Measurements from ENCODE around the gene RGS12. TPM values are rescaled to one million over a fixed set of nuclear protein-coding genes. Genes with fewer than 3 reads are reported as not detected.

The RGS12 gene
- total RNA-seq, 1 donor from 2014 or later = 81.9 TPM

DNA sequence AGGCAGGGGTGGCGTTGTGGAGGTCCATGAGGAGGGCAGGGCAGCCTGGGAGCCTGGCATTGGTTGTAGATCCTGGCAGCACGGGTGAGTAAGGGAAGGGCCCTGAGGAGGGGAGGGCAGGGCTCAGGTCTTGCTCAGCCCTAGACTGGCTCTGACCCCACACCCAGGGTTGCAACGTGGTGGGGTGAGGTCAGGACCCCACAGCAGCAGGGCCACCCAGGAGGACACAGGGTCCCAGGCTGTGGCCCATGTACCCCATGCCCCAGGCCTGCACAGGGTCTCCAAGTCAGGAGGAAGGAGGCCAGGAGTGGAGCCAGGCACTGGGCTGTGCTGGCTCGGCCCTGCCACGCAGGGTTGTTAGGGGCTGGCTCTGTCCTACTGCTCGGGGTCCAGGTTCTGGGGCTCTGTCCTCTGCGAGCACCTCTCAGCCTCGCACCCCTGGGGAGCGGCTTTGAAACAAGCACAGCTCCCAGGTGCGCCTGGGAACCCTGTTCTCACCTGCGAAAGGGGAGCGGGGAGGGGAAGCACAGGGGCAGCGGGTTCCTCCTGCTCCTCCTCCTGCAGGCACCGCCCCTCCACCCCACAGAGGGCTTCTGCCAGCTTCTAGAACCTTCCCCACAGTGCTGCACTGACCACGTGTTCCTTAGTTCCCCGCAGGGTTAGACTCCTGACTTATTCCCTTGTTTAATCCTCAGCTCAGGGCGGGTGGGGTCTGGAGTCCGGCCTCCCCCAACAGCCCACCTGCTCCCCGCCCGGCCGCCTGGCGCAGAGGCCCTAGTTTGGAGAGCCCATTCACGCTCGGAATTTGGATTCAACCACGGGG, 23.5 kb upstream of the RGS12 start:
- peak in 1 of 2 experiments; percentile 17 for DNase-seq (ENCODE audit: low spot score in 2 of 2, unreplicated experiment in 2 of 2)

DNA sequence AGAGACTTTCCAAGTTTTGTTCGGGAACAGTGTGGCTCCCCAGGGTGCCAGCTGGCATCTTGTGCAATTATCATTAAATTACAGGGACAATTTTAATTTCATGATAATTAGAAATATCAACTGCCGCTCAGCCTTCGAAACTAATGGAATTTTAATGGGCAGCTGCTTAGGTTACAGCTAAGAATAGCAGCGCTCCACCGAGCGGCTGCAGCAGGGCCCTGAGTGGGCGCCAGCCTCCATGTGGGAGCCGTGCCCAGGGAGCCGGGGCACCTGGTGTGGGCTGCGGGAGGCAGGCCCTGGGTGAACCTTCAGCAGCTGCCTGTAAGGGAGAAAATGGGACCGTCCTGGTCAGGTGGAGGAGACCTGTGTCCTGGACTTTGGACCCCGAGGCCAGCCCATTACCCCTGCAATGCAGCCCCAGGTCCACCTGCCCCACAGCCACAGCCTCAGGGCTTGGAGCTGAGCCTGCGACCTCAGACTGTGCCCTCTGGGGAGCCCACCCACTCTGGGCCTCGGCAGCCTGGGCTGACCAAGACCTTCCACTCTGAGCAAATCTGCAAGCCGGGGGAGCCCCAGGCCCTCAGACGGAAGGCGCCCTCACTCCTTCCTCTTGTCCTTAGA, 22.7 kb upstream of the RGS12 start:
- H3K27ac Mint-ChIP-seq = no peak overlapping the region
- no peak for TF ChIP-seq CTCF (IDR thresholded peaks at IDR 0.05; ENCODE audit: unreplicated experiment)
- H3K4me3 Mint-ChIP-seq = no peak overlapping the region
- peaks cover 4% of the 10 kb centered on the region for H3K4me1 Mint-ChIP-seq
- peaks cover 4% of the 10 kb centered on the region for H3K9me3 Mint-ChIP-seq
- H3K36me3 Mint-ChIP-seq = no peaks in the 10 kb centered on the region
- H3K27me3 Mint-ChIP-seq (ENCODE audit: low read depth) = peaks cover 2% of the 10 kb centered on the region
- no peak for DNase-seq (ENCODE audit: low spot score in 2 of 2, unreplicated experiment in 2 of 2)

More for the DNA sequence above, 23.5 kb upstream of the RGS12 start:
- peaks cover 2% of the 10 kb centered on the region for H3K27me3 Mint-ChIP-seq (ENCODE audit: low read depth)
- no peaks in the 10 kb centered on the region for H3K36me3 Mint-ChIP-seq
- peaks cover 4% of the 10 kb centered on the region for H3K4me1 Mint-ChIP-seq
- H3K27ac Mint-ChIP-seq = no peak overlapping the region
- H3K4me3 Mint-ChIP-seq = no peak overlapping the region
- no peak for TF ChIP-seq CTCF (IDR thresholded peaks at IDR 0.05; ENCODE audit: unreplicated experiment)
- H3K9me3 Mint-ChIP-seq = peaks cover 4% of the 10 kb centered on the region

- H3K27me3 Mint-ChIP-seq (ENCODE audit: low read depth) = peaks cover 2% of the 10 kb centered on the region
- H3K9me3 Mint-ChIP-seq = peaks cover 4% of the 10 kb centered on the region
- H3K4me1 Mint-ChIP-seq = peaks cover 4% of the 10 kb centered on the region
- no peak overlapping the region for H3K4me3 Mint-ChIP-seq
- no peak for DNase-seq (ENCODE audit: low spot score in 2 of 2, unreplicated experiment in 2 of 2)
- H3K36me3 Mint-ChIP-seq = no peaks in the 10 kb centered on the region
- no peak overlapping the region for H3K27ac Mint-ChIP-seq
- no peak for TF ChIP-seq CTCF (IDR thresholded peaks at IDR 0.05; ENCODE audit: unreplicated experiment)
Observed at GRCh38 chr4:3271131-3271530, 21.7 kb upstream of the RGS12 start.

DNA sequence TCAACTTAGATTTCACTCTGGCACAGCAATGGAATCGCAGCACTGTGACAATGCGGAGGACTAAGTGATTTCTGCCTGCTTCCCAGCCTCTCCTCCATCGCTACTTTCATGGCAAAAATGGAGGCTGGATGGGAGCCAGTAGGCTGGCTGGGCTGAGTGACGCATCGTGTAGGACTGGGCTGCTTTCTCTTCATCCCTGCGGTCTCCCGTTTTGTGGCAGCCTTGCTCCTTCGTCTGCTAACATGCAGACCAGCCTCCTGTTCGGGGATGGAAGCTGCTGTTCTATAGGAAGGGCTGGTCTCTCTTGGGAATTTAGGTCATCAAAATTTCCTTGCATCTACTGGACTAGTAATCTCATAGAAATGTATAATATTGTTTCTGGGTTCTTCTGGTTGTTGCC, 15.8 kb upstream of the RGS12 start:
- no peaks in the 10 kb centered on the region for H3K4me1 Mint-ChIP-seq

DNA sequence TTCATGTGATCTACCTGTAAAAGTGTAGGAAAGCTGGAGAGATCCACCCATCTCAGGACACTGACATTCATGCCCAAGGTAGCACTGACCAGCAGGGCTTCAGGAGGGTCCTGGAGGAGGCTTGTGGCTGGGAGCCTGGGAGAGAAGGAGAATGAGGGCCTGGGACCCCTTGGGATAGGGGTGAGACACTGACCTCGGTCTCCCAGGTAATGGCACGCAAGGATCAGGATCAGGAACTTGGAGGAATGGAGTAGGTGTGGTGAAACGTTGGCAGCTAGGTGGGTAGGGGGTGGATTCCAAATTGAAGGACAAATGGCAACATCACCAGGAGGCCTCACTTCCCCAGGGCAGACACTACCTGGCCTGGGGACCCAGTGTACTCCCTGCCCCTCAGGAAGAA, 12.4 kb upstream of the RGS12 start:
- peaks cover 19% of the 10 kb centered on the region for H3K9me3 Mint-ChIP-seq

More for the DNA sequence above, 15.8 kb upstream of the RGS12 start:
- Mint-ChIP-seq H3K9me3 (peaks cover 16% of the 10 kb centered on the region), H3K27ac (no peak overlapping the region), H3K27me3 (ENCODE audit: low read depth) (no peaks in the 10 kb centered on the region), H3K4me3 (no peak overlapping the region), H3K36me3 (peaks cover 6% of the 10 kb centered on the region)
- no peak for TF ChIP-seq CTCF (IDR thresholded peaks at IDR 0.05; ENCODE audit: unreplicated experiment)
- no peak for DNase-seq (ENCODE audit: low spot score in 2 of 2, unreplicated experiment in 2 of 2)

More for the DNA sequence above, 12.4 kb upstream of the RGS12 start:
- DNase-seq (ENCODE audit: low spot score in 2 of 2, unreplicated experiment in 2 of 2) = no peak
- Mint-ChIP-seq H3K27me3 (ENCODE audit: low read depth) (peaks cover 6% of the 10 kb centered on the region), H3K4me3 (no peak overlapping the region), H3K27ac (no peak overlapping the region), H3K36me3 (peaks cover 6% of the 10 kb centered on the region), H3K4me1 (no peaks in the 10 kb centered on the region)
- TF ChIP-seq CTCF (IDR thresholded peaks at IDR 0.05; ENCODE audit: unreplicated experiment) = no peak
